SK-N-SH (cell line): ENCODE results near the gene EPB41L3. TPM values are rescaled to one million over a fixed set of nuclear protein-coding genes. Genes with fewer than 3 reads are reported as not detected.

Experiments
- CTCF ChIA-PET: fragments of 300-600, 350-600 bp; formaldehyde crosslinking; extraction: SDS; loops from one replicate; lab custom pipeline; 2021; lab: Yijun Ruan, JAX
- POLR2A ChIA-PET: fragments of 350-600 bp; sonication (Branson Sonifier 250); formaldehyde crosslinking; extraction: SDS; loops from one replicate; lab custom pipeline; 2020; ENCODE audit warnings: antibody characterized with exemption, inconsistent platforms; lab: Yijun Ruan, JAX
- DNase-seq: peaks from one replicate; pipeline ENCODE4 v3.0.0; 2012
- H2AFZ ChIP-seq: fragments of 200-600 bp; sonication (generic); 2 replicates; pipeline ENCODE4 v1.8.1; 2016; ENCODE audit warnings: antibody characterized with exemption, mild to moderate bottlenecking, low read depth
- H3F3A ChIP-seq: fragments of 200-600 bp; sonication (generic); replicated peaks from 2 replicates; pipeline ENCODE3; 2016; ENCODE audit warnings: antibody characterized with exemption, mild to moderate bottlenecking; ENCODE audit not compliant: insufficient read depth
- H3K27ac ChIP-seq, 2 experiments: fragments of 200-500 bp in 1 of 2; fragments of 200-600 bp in 1 of 2; sonication (Bioruptor generic) in 1 of 2; sonication (generic), shearing (Covaris generic) in 1 of 2; 2 replicates each; pipeline versions ENCODE4 v1.5.1 to v1.6.1; 2014 to 2016; ENCODE audit warnings: low read depth in 2 of 2, inconsistent platforms in 1 of 2, low read length in 1 of 2, mild to moderate bottlenecking in 1 of 2, mixed read lengths in 1 of 2
- H3K27me3 ChIP-seq: fragments of 200-600 bp; sonication (generic), shearing (Covaris generic); 2 replicates; pipeline ENCODE4 v1.6.1; 2016; ENCODE audit warnings: mixed run types; ENCODE audit not compliant: insufficient read depth
- H3K36me3 ChIP-seq, 2 experiments: fragments of 200-500 bp in 1 of 2; fragments of 200-600 bp in 1 of 2; sonication (Bioruptor generic) in 1 of 2; sonication (generic) in 1 of 2; replicated peaks in 1 of 2; 2 replicates each; pipeline versions ENCODE3 to v1.5.1; 2014 to 2016; ENCODE audit warnings: low read length in 1 of 2, mild to moderate bottlenecking in 1 of 2; ENCODE audit not compliant: insufficient read depth in 2 of 2, control insufficient read depth in 1 of 2
- H3K4me1 ChIP-seq, 2 experiments: fragments of 200-500 bp in 1 of 2; fragments of 200-600 bp in 1 of 2; sonication (Bioruptor generic) in 1 of 2; sonication (generic), shearing (Covaris generic) in 1 of 2; 2 replicates each; pipeline versions ENCODE4 v1.5.1 to v1.6.1; 2014 to 2016; ENCODE audit warnings: low read depth in 1 of 2, low read length in 1 of 2, mixed run types in 1 of 2; ENCODE audit not compliant: insufficient read depth in 2 of 2, control insufficient read depth in 1 of 2
- H3K4me2 ChIP-seq: fragments of 200-600 bp; sonication (generic), shearing (Covaris generic); 2 replicates; pipeline ENCODE4 v1.6.1; 2017; ENCODE audit warnings: mixed run types
- H3K4me3 ChIP-seq, 2 experiments: fragments of 200-500 bp in 1 of 2; fragments of 200-600 bp in 1 of 2; sonication (Bioruptor generic) in 1 of 2; sonication (generic), shearing (Covaris generic) in 1 of 2; 2 replicates each; pipeline versions ENCODE4 v1.5.1 to v1.8.1; 2014 to 2016; ENCODE audit warnings: low read depth in 2 of 2, inconsistent platforms in 1 of 2, low read length in 1 of 2, mild to moderate bottlenecking in 1 of 2, mixed read lengths in 1 of 2, moderate library complexity in 1 of 2
- H3K79me2 ChIP-seq: fragments of 200-600 bp; sonication (generic); 2 replicates; pipeline ENCODE4 v1.8.1; 2017; ENCODE audit warnings: mild to moderate bottlenecking; ENCODE audit not compliant: insufficient read depth
- H3K9ac ChIP-seq: fragments of 200-600 bp; sonication (generic); 2 replicates; pipeline ENCODE4 v1.6.1; 2017; ENCODE audit warnings: mixed run types
- H3K9me2 ChIP-seq: fragments of 200-600 bp; sonication (generic); 2 replicates; pipeline ENCODE4 v1.6.1; 2017; ENCODE audit warnings: mixed run types
- H3K9me3 ChIP-seq: fragments of 200-600 bp; sonication (generic); 2 replicates; pipeline ENCODE4 v1.6.1; 2017; ENCODE audit warnings: mixed run types, mild to moderate bottlenecking, moderate library complexity
- H4K20me1 ChIP-seq: fragments of 200-600 bp; sonication (generic); 2 replicates; pipeline ENCODE4 v1.6.1; 2017; ENCODE audit warnings: mild to moderate bottlenecking, mixed run types; ENCODE audit not compliant: insufficient read depth
- CHD2 ChIP-seq: fragments of 150-350 bp; IDR thresholded peaks from 2 replicates; pipeline ENCODE4 v1.6.1; 2018; ENCODE audit warnings: low read length; ENCODE audit not compliant: partially characterized antibody
- ELF1 ChIP-seq: IDR thresholded peaks from 2 replicates; pipeline ENCODE4 v1.4.0; 2012
- EP300 ChIP-seq, 2 experiments: IDR thresholded peaks; 2 replicates each; pipeline versions ENCODE4 v1.4.0 to v1.6.1; 2012; ENCODE audit warnings: borderline replicate concordance in 1 of 2, low read depth in 1 of 2, low read length in 1 of 2
- EZH2phosphoT487 ChIP-seq: fragments of 200-600 bp; sonication (generic); IDR thresholded peaks from 2 replicates; pipeline ENCODE4 v1.6.1; 2017; ENCODE audit warnings: low read depth, mixed run types, mild to moderate bottlenecking, antibody characterized with exemption, moderate library complexity, borderline replicate concordance
- FOSL2 ChIP-seq: IDR thresholded peaks from 2 replicates; pipeline ENCODE4 v1.4.0; 2012; ENCODE audit warnings: low read depth, mild to moderate bottlenecking, moderate library complexity, borderline replicate concordance
- FOXJ3 ChIP-seq: sonication (generic); formaldehyde crosslinking; IDR thresholded peaks from 2 replicates; pipeline ENCODE4 v1.5.1; 2020; ENCODE audit warnings: mild to moderate bottlenecking, missing genetic modification reagents
- GABPA ChIP-seq: IDR thresholded peaks from 2 replicates; pipeline ENCODE4 v1.4.0; 2012; ENCODE audit warnings: low read depth, mild to moderate bottlenecking
- GATA2 ChIP-seq: sonication (generic); formaldehyde crosslinking; IDR thresholded peaks from 2 replicates; pipeline ENCODE4 v1.5.0; 2020; ENCODE audit warnings: mild to moderate bottlenecking, missing genetic modification reagents
- JUND ChIP-seq: IDR thresholded peaks from 2 replicates; pipeline ENCODE4 v1.4.0; 2012
- MEF2A ChIP-seq: IDR thresholded peaks from 2 replicates; pipeline ENCODE4 v1.4.0; 2012; ENCODE audit warnings: low read depth, borderline replicate concordance
- MXI1 ChIP-seq: IDR thresholded peaks from 2 replicates; pipeline ENCODE4 v1.6.1; 2012; ENCODE audit warnings: mild to moderate bottlenecking, low read depth, low read length, improper control_type of control experiment
- RCOR1 ChIP-seq: fragments of 150-350 bp; IDR thresholded peaks from 2 replicates; pipeline ENCODE4 v1.6.1; 2017; ENCODE audit warnings: antibody characterized with exemption, low read length
- RXRA ChIP-seq: IDR thresholded peaks from 2 replicates; pipeline ENCODE4 v1.4.0; 2012; ENCODE audit warnings: low read depth, mild to moderate bottlenecking, borderline replicate concordance
- SIN3A ChIP-seq: IDR thresholded peaks from 2 replicates; pipeline ENCODE4 v1.6.1; 2012; ENCODE audit warnings: low read depth, mild to moderate bottlenecking, low read length, moderate library complexity, borderline replicate concordance
- SMC3 ChIP-seq: IDR thresholded peaks from 2 replicates; pipeline ENCODE4 v1.6.1; 2012; ENCODE audit warnings: low read depth, low read length, improper control_type of control experiment
- TAF1 ChIP-seq: IDR thresholded peaks from 2 replicates; pipeline ENCODE4 v1.6.1; 2012; ENCODE audit warnings: low read depth, mild to moderate bottlenecking, low read length, moderate library complexity, borderline replicate concordance
- TEAD4 ChIP-seq: IDR thresholded peaks from 2 replicates; pipeline ENCODE4 v1.4.0; 2012; ENCODE audit warnings: mild to moderate bottlenecking, borderline replicate concordance; ENCODE audit not compliant: insufficient read depth
- USF1 ChIP-seq: IDR thresholded peaks from 2 replicates; pipeline ENCODE4 v1.4.0; 2012; ENCODE audit warnings: low read depth, borderline replicate concordance
- YY1 ChIP-seq: IDR thresholded peaks from 2 replicates; pipeline ENCODE4 v1.4.0; 2012; ENCODE audit warnings: low read depth, mild to moderate bottlenecking
- WGBS: methylation state at CpG from one replicate; pipeline ENCODE4 v1.1.6; 2017; ENCODE audit warnings: low lambda C conversion rate; 5-methylcytosine and 5-hydroxymethylcytosine counted together
- polyA plus RNA-seq, 3 experiments: library from polyadenylated mRNA; depleted of rRNA; stranded (reverse); fragments of >200 nt; gene quantifications; 2 replicates each; pipeline ENCODE4 v1.2.3, GENCODE V29; 2012
- TF ChIP-seq, protein P1 (sequence below): IDR thresholded peaks from 2 replicates; pipeline ENCODE4; 2012

EPB41L3 gene
- polyA plus RNA-seq, 1 of the 3 experiments (the other 2 are of a cell fraction), result 0.15 TPM

- no peaks in the 10 kb centered on the region for H4K20me1 ChIP-seq
- ChIA-PET POLR2A (no interaction called here), CTCF (no interaction called here)
- no peaks in the 10 kb centered on the region for H3K79me2 ChIP-seq
- no peak for DNase-seq
- H3K4me1 ChIP-seq, result no peaks in the 10 kb centered on the region
- no peak overlapping the region for H3K4me3 ChIP-seq
- no peaks in the 10 kb centered on the region for H3K36me3 ChIP-seq
- H3F3A ChIP-seq, result no peaks in the 10 kb centered on the region
- H3K27me3 ChIP-seq, result 0 out of 2 replicates have a peak, but pooled peaks cover 10% of the 10 kb centered on the region
- no peak overlapping the region for H3K9ac ChIP-seq
- no peak overlapping the region for H3K27ac ChIP-seq
- no peak overlapping the region for H3K4me2 ChIP-seq
- no peak overlapping the region for H2AFZ ChIP-seq
- TF ChIP-seq JUND (no peak), SMC3 (no peak), GATA2 (no peak), CHD2 (no peak), FOSL2 (no peak), EZH2phosphoT487 (no peak)
- TF ChIP-seq, protein P1, sequence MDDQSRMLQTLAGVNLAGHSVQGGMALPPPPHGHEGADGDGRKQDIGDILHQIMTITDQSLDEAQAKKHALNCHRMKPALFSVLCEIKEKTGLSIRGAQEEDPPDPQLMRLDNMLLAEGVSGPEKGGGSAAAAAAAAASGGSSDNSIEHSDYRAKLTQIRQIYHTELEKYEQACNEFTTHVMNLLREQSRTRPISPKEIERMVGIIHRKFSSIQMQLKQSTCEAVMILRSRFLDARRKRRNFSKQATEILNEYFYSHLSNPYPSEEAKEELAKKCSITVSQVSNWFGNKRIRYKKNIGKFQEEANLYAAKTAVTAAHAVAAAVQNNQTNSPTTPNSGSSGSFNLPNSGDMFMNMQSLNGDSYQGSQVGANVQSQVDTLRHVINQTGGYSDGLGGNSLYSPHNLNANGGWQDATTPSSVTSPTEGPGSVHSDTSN, result no peak
- no peaks in the 10 kb centered on the region for H3K9me3 ChIP-seq
- H3K9me2 ChIP-seq, result no peaks in the 10 kb centered on the region
Observed at GRCh38 chr18:5503740-5504139, 40.1 kb downstream of the EPB41L3 start.

- TF ChIP-seq EP300 (IDR thresholded peaks at IDR 0.05; ENCODE audit: borderline replicate concordance in 1 of 2, low read depth in 1 of 2, low read length in 1 of 2), result no peak
- no peak for TF ChIP-seq TEAD4
- TF ChIP-seq USF1, result no peak
- no peak for TF ChIP-seq SIN3A
- TF ChIP-seq MXI1, result no peak
- no peak for TF ChIP-seq FOXJ3 (CRISPR knock-in tag)
- TF ChIP-seq MEF2A, result no peak
- TF ChIP-seq, protein P1, result no peak
- no peak for TF ChIP-seq GABPA
- TF ChIP-seq TAF1, result no peak
- TF ChIP-seq RXRA, result no peak
- no peak for TF ChIP-seq YY1
- no peak for TF ChIP-seq SMC3
- TF ChIP-seq ELF1, result no peak
- no peak for TF ChIP-seq RCOR1
- ChIA-PET POLR2A (no interaction called here), CTCF (no interaction called here)
- WGBS, result 10% methylated on average over 7 of the region's 7 CpGs
- H4K20me1 ChIP-seq, result no peaks in the 10 kb centered on the region
- H2AFZ ChIP-seq, result no peak overlapping the region
- H3K9ac ChIP-seq, result no peak overlapping the region
- no peak overlapping the region for H3K27ac ChIP-seq
- no peaks in the 10 kb centered on the region for H3K36me3 ChIP-seq
- no peaks in the 10 kb centered on the region for H3K79me2 ChIP-seq
- H3K9me3 ChIP-seq, result no peaks in the 10 kb centered on the region
- H3K27me3 ChIP-seq, result 0 out of 2 replicates have a peak, but pooled peaks cover 10% of the 10 kb centered on the region
- H3K4me2 ChIP-seq, result no peak overlapping the region
- no peak for DNase-seq
- no peaks in the 10 kb centered on the region for H3K4me1 ChIP-seq
- no peaks in the 10 kb centered on the region for H3K9me2 ChIP-seq
- no peak overlapping the region for H3K4me3 ChIP-seq
- no peaks in the 10 kb centered on the region for H3F3A ChIP-seq
Observed at GRCh38 chr18:5500158-5500939, 43.4 kb downstream of the EPB41L3 start.
